ENCODE data around the gene ST6GALNAC6.
A peak's percentile ranks its signal among the peaks of the same experiment; 100 is the strongest.

- TF ChIP-seq EZH2 (IDR thresholded peaks at IDR 0.05; ENCODE audit: low read depth, low read length, severe bottlenecking): no peak
- TF ChIP-seq POLR2A (IDR thresholded peaks at IDR 0.05; ENCODE audit: control extremely low read depth in 1 of 2, low read depth in 2 of 2, low read length in 2 of 2): peak in 1 of 2 experiments; percentile 59; a peak in 2 of 3 replicates
- no peak for TF ChIP-seq PHF8 (conservative IDR thresholded peaks at IDR 0.05; ENCODE audit: low read depth, low read length)
- no peak for TF ChIP-seq CTCF (IDR thresholded peaks at IDR 0.05; ENCODE audit: control extremely low read depth in 1 of 3, insufficient read depth in 1 of 3, low read depth in 1 of 3, low read length in 3 of 3)
- no peak for TF ChIP-seq USF2 (IDR thresholded peaks at IDR 0.05; ENCODE audit: low read length)
- no peak for TF ChIP-seq KDM5A (IDR thresholded peaks at IDR 0.05; ENCODE audit: low read length)
- TF ChIP-seq EGR1 (IDR thresholded peaks at IDR 0.05; ENCODE audit: borderline replicate concordance, low read depth, low read length): no peak
- no peak for TF ChIP-seq JUN (IDR thresholded peaks at IDR 0.05; ENCODE audit: low read depth, low read length)
- no peak for TF ChIP-seq CEBPB (IDR thresholded peaks at IDR 0.05; ENCODE audit: low read depth, low read length)
- no peak for TF ChIP-seq CBX8 (IDR thresholded peaks at IDR 0.05; ENCODE audit: borderline replicate concordance, low read depth, low read length)
- TF ChIP-seq CHD2 (IDR thresholded peaks at IDR 0.05; ENCODE audit: low read length): no peak
- TF ChIP-seq EP300 (IDR thresholded peaks at IDR 0.05; ENCODE audit: borderline replicate concordance in 1 of 2, low read depth in 2 of 2, low read length in 2 of 2): no peak
- TF ChIP-seq E2F6 (IDR thresholded peaks at IDR 0.05): no peak
Observed at GRCh38 chr9:127897193-127897692, 2.2 kb downstream of the ST6GALNAC6 start.
